Renal cortical epithelial cell (primary cell): ENCODE measurements around the gene TSPAN5. TPM values are rescaled to one million over a fixed set of nuclear protein-coding genes. Genes with fewer than 3 reads are reported as not detected.

Experiments
- DNase-seq: peaks from one replicate; pipeline ENCODE4 v3.0.0-alpha.2; 2011; ENCODE audit warnings: low read depth
- total RNA-seq: library from RNA; depleted of rRNA; stranded (reverse); fragments of >200 nt; gene quantifications from 2 replicates; pipeline ENCODE4 v1.2.3, GENCODE V29; 2014

Gene TSPAN5
- total RNA-seq, 1 donor from 2014 or later: 28.4 TPM

- DNase-seq: no peak
Observed at GRCh38 chr4:98517218-98518021, 141.0 kb downstream of the TSPAN5 start.

GRCh38 chr4:98516441-98517217 is 141.8 kb downstream of the TSPAN5 start:
- no peak for DNase-seq

GRCh38 chr4:98516042-98516440 is 142.4 kb downstream of the TSPAN5 start:
- DNase-seq: peak; percentile 83

DNA sequence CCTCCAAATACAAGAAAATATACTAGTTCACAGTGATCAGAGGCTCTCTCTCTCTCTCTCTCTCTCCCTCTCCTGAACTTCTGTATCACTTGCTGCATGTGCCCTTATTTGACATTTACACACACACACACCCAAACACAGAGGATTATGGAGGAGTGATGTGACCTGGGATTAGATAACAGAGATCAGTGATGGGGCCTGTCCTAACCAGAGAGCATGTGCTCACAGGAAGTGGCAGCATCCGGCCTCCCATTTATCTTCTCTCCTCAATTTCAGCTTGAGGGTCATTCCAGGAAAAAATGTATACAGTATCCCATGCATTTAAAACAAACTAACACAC is 143.0 kb downstream of the TSPAN5 start:
- DNase-seq: no peak

GRCh38 chr4:98514741-98515469 is 143.5 kb downstream of the TSPAN5 start:
- DNase-seq: no peak

- no peak for DNase-seq
Observed at GRCh38 chr4:98512918-98513317, 145.5 kb downstream of the TSPAN5 start.

GRCh38 chr4:98510757-98511517 is 147.5 kb downstream of the TSPAN5 start:
- peak; percentile 22 for DNase-seq

DNA sequence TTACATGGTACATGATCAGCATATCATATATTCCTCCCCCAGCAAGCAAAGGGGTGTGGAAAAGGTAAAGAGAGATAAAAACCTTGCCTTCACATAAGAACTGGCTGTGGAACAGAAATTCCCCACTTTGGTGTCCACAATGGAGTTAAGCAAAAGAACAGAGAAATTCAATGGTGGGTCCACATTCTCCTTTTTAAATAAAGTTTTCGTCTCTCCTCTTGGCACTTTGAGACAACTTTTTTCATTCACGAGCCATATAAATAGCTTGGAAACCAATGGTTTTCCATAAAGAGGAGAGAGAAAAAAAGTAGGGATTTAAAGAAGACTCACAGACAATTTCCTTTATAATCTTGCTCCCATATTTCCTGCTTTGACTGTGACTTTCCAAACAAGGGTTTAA is 148.1 kb downstream of the TSPAN5 start:
- DNase-seq: no peak

GRCh38 chr4:98509721-98510120 is 148.7 kb downstream of the TSPAN5 start:
- DNase-seq: no peak

- no peak for DNase-seq
Observed at GRCh38 chr4:98508829-98509598, 149.4 kb downstream of the TSPAN5 start.

GRCh38 chr4:98508248-98508647 is 150.2 kb downstream of the TSPAN5 start:
- DNase-seq: no peak

- DNase-seq: no peak
Observed at GRCh38 chr4:98507299-98507698, 151.1 kb downstream of the TSPAN5 start.

GRCh38 chr4:98506462-98507132 is 151.8 kb downstream of the TSPAN5 start:
- DNase-seq: no peak

DNA sequence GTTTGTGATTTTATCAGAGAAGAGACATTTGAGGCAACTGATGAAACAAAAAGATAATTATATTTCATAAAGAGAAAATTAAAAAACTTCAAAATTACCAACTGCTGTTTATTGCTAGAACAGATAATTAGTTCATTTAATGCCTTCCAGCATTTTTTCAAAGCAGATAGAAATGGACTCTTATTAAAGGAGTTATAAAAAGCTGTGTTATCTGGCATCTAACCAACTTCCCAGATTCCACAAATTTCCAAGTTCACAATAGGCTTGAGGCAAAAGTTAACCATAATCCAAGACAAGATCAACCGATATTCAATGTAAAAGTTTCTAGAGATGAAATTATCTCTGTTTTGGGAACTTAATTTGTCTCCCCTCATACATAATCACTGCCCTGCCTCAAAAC is 152.4 kb downstream of the TSPAN5 start:
- DNase-seq: no peak

DNA sequence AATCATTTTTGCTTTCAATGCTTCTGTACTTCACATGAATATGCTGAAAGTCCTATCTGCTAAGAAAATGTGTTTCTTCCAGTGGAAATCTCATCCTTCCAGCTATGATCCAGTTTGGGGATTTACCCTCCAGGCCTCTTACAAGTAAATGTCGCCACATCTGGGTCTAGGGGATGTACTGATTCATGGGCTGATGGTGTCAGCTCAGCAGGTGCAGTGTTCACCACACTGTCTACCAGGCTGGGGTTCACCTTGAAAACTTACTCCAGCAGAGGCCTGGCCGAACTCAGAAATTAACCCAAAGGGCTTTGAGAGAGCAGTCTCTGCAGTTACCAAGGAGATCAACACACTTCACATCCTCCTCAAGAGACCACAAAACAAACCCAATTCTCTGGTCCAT is 154.3 kb downstream of the TSPAN5 start:
- no peak for DNase-seq

GRCh38 chr4:98503676-98504075 is 154.7 kb downstream of the TSPAN5 start:
- DNase-seq: no peak

GRCh38 chr4:98502624-98503023 is 155.8 kb downstream of the TSPAN5 start:
- no peak for DNase-seq

GRCh38 chr4:98502031-98502430 is 156.4 kb downstream of the TSPAN5 start:
- DNase-seq: no peak

GRCh38 chr4:98501383-98501782 is 157.0 kb downstream of the TSPAN5 start:
- peak; percentile 56 for DNase-seq

DNA sequence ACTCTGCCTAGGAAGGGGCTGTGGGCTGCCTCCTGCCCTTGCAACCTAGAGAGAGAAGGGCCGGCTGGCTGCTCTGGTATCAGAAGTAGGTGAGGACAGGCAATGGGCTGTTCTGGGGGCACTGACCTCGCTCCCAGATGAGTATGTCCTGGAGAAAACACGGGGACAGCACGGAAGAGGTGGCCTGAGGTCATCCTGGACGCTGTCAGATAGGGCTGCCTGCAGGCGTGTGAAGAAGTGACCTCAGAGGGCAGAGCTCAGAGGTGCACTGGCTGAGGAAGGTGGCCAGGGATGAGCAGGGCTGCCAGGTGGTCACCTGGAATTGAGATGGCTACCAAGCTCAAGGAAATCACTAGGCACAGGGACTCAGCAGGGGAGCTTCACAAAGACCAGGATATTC is 159.6 kb downstream of the TSPAN5 start:
- DNase-seq: no peak
